Mammary epithelial cell (primary cell): Measurements from ENCODE around the gene PPP1R12A.

Experiments used
- CTCF ChIP-seq, 2 donors: IDR thresholded peaks in 1 of 2; conservative IDR thresholded peaks in 1 of 2; 2 replicates each; pipeline ENCODE4 v1.5.1; 2011 to 2012; ENCODE audit warnings: inconsistent platforms in 2 of 2, low read length in 2 of 2, mild to moderate bottlenecking in 2 of 2, control low read depth in 1 of 2, low read depth in 1 of 2; ENCODE audit not compliant: insufficient read depth in 1 of 2; ENCODE audit errors: extremely low read depth in 1 of 2
- EZH2 ChIP-seq: IDR thresholded peaks from 2 replicates; pipeline ENCODE4 v1.6.1; 2012; ENCODE audit warnings: low read length, inconsistent platforms, borderline replicate concordance

- no peak for TF ChIP-seq CTCF (conservative IDR thresholded peaks at IDR 0.05 in 1 of 2, IDR thresholded peaks at IDR 0.05 in 1 of 2; ENCODE audit: extremely low read depth in 1 of 2, insufficient read depth in 1 of 2, low read depth in 1 of 2, low read length in 2 of 2)
- TF ChIP-seq EZH2, result no peak
These were observed 93.5 kb downstream of the PPP1R12A start for GRCh38 chr12:79841248-79841877.
